Measurements from ENCODE around the gene FOXC2. TPM values are rescaled to one million over a fixed set of nuclear protein-coding genes. Genes with fewer than 3 reads are reported as not detected.

Gene FOXC2
- total and polyA plus RNA-seq, 9 of the 15 experiments (the other 6 are each of a cell fraction or from before 2014, with no cell fraction given): 0.01 to 0.11 (median 0.10) TPM; not detected in 5

DNA sequence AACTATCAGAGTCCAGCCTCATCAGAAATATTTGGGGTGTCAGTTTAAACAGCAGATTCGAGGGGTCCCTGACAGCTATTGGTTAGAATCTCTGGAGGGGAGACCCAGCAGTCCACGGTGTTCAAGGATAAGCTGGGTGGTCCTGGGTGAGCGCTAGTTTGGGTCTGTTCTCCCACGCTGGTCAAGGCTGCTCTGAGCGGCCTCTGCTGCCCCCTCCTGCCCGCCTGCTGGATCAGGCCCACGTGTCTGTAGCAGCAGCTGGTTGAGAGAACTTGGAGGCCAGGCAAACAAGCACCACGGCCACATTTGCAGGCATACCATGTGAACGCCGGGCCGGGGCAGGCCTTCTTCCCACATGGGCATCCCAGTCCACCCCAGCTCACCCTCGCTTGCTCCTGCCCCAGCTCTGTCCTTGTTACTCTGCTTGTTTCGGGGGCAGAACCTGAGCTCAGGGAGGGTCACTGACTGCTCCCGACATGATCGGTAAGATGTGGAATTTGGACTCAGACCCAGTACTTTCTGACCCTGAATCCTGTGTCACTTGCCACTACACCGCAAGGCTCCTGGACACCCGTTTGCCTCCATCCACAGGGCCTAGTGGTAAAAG lies 48.9 kb upstream of the FOXC2 start (continued):
- TF ChIP-seq, protein P1, sequence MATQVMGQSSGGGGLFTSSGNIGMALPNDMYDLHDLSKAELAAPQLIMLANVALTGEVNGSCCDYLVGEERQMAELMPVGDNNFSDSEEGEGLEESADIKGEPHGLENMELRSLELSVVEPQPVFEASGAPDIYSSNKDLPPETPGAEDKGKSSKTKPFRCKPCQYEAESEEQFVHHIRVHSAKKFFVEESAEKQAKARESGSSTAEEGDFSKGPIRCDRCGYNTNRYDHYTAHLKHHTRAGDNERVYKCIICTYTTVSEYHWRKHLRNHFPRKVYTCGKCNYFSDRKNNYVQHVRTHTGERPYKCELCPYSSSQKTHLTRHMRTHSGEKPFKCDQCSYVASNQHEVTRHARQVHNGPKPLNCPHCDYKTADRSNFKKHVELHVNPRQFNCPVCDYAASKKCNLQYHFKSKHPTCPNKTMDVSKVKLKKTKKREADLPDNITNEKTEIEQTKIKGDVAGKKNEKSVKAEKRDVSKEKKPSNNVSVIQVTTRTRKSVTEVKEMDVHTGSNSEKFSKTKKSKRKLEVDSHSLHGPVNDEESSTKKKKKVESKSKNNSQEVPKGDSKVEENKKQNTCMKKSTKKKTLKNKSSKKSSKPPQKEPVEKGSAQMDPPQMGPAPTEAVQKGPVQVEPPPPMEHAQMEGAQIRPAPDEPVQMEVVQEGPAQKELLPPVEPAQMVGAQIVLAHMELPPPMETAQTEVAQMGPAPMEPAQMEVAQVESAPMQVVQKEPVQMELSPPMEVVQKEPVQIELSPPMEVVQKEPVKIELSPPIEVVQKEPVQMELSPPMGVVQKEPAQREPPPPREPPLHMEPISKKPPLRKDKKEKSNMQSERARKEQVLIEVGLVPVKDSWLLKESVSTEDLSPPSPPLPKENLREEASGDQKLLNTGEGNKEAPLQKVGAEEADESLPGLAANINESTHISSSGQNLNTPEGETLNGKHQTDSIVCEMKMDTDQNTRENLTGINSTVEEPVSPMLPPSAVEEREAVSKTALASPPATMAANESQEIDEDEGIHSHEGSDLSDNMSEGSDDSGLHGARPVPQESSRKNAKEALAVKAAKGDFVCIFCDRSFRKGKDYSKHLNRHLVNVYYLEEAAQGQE (IDR thresholded peaks at IDR 0.05; ENCODE audit: borderline replicate concordance): peak; percentile 69
- TF ChIP-seq, protein P1 (CRISPR knock-in tag; IDR thresholded peaks at IDR 0.05; ENCODE audit: low read depth): no peak
- TF ChIP-seq SMC3 (conservative IDR thresholded peaks at IDR 0.05; ENCODE audit: insufficient read depth, low read depth, low read length) (peak; percentile 63), TEAD1 (CRISPR knock-in tag; IDR thresholded peaks at IDR 0.05) (no peak), MYC (IDR thresholded peaks at IDR 0.05; ENCODE audit: low read depth, low read length) (peak; percentile 79), MYC (CRISPR knock-in tag; IDR thresholded peaks at IDR 0.05; ENCODE audit: borderline replicate concordance, low read depth) (no peak), ZFP36 (IDR thresholded peaks at IDR 0.05; ENCODE audit: low read depth, low read length, partially characterized antibody) (no peak), SMAD3 (CRISPR knock-in tag; conservative IDR thresholded peaks at IDR 0.05) (no peak), SMAD1 (IDR thresholded peaks at IDR 0.05; ENCODE audit: low read depth, low read length, partially characterized antibody) (no peak), CC2D1A (IDR thresholded peaks at IDR 0.05) (0 out of 2 replicates have a peak, but pooled peaks have one; percentile 27), BHLHE40 (IDR thresholded peaks at IDR 0.05; ENCODE audit: low read length) (peak; percentile 39)
- TF ChIP-seq, protein P2, sequence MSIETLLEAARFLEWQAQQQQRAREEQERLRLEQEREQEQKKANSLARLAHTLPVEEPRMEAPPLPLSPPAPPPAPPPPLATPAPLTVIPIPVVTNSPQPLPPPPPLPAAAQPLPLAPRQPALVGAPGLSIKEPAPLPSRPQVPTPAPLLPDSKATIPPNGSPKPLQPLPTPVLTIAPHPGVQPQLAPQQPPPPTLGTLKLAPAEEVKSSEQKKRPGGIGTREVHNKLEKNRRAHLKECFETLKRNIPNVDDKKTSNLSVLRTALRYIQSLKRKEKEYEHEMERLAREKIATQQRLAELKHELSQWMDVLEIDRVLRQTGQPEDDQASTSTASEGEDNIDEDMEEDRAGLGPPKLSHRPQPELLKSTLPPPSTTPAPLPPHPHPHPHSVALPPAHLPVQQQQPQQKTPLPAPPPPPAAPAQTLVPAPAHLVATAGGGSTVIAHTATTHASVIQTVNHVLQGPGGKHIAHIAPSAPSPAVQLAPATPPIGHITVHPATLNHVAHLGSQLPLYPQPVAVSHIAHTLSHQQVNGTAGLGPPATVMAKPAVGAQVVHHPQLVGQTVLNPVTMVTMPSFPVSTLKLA (conservative IDR thresholded peaks at IDR 0.05): peak in 1 of 2 experiments; percentile 54; a peak in 1 of 4 replicates
- TF ChIP-seq, protein P3, sequence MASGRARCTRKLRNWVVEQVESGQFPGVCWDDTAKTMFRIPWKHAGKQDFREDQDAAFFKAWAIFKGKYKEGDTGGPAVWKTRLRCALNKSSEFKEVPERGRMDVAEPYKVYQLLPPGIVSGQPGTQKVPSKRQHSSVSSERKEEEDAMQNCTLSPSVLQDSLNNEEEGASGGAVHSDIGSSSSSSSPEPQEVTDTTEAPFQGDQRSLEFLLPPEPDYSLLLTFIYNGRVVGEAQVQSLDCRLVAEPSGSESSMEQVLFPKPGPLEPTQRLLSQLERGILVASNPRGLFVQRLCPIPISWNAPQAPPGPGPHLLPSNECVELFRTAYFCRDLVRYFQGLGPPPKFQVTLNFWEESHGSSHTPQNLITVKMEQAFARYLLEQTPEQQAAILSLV (tag; IDR thresholded peaks at IDR 0.05): no peak
- TF ChIP-seq, protein P4, sequence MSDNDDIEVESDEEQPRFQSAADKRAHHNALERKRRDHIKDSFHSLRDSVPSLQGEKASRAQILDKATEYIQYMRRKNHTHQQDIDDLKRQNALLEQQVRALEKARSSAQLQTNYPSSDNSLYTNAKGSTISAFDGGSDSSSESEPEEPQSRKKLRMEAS (CRISPR knock-in tag; IDR thresholded peaks at IDR 0.05): peak; percentile 39; the same call in 1 of the 2 replicates
- TF ChIP-seq, protein P5, sequence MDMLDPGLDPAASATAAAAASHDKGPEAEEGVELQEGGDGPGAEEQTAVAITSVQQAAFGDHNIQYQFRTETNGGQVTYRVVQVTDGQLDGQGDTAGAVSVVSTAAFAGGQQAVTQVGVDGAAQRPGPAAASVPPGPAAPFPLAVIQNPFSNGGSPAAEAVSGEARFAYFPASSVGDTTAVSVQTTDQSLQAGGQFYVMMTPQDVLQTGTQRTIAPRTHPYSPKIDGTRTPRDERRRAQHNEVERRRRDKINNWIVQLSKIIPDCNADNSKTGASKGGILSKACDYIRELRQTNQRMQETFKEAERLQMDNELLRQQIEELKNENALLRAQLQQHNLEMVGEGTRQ (CRISPR knock-in tag; IDR thresholded peaks at IDR 0.05): peak; percentile 72
